ENCODE results near the gene UGT1A7.
"Not testable (repeated sequence)": the region's sequence is repeated elsewhere in the genome, so short reads cannot be mapped to it uniquely, and the experiment has no call there.

The UGT1A7 gene

GRCh38 chr2:233676046-233676445, 5.7 kb upstream of the UGT1A7 start:
- no peak for DNase-seq (ENCODE audit: low read depth, low spot score)
- no peak overlapping the region for H3K4me3 ChIP-seq (ENCODE audit: low read length)

DNA sequence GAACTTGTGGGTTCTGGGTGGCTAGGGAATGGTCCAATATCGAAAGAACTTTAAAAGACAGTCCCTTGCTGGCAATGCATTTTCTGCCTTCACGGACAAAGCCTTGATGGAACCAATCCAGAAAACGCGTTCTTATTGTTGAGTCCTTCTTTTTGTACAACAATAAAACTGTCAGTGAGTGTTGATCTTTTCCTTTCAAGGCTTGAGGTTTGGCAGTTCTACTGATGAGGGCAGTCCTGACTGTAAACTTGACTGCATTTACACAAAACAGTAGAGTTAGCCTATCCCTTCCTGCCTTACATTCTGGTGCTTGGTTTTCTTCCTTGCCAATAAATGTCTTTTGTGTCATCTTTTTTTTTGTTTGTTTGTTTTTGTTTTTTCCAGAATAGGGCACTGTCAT, 2.5 kb upstream of the UGT1A7 start:
- DNase-seq (ENCODE audit: low read depth, low spot score), result no peak
- no peak overlapping the region for H3K4me3 ChIP-seq (ENCODE audit: low read length)

DNA sequence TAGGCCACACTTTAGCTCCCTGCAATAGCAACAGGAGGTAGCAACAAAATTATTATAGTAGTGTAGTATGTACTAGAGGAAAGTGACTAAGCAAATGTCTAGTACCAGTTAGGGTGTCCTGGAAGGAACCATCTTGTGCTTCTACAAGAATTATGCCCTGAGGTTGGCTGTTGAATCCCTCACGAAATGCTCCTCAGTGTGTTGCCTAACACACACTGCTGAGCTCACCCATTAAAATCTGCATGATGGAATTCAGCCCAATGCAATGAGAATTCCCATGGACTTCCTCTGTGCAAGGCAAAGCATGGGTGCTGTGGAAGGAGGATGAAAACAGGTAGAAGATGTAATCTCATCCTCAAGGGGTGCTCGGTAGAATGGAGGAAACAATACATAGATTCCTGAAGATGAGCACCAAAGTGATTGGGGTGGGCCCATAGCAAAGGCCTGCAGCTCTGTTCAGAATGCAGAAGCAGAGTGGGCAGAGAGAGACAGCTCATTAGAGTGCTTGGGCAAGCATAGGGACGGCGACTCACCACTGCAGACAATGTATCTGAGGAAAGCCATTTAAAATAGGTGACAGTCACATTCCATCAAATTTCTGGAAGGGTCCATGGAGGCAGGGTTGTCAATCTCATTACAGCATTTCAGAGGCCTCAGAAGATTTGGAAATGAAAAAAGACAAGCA, 1.2 kb upstream of the UGT1A7 start:
- H3K4me3 ChIP-seq (ENCODE audit: low read length), result no peak overlapping the region
- DNase-seq (ENCODE audit: low read depth, low spot score), result no peak

DNA sequence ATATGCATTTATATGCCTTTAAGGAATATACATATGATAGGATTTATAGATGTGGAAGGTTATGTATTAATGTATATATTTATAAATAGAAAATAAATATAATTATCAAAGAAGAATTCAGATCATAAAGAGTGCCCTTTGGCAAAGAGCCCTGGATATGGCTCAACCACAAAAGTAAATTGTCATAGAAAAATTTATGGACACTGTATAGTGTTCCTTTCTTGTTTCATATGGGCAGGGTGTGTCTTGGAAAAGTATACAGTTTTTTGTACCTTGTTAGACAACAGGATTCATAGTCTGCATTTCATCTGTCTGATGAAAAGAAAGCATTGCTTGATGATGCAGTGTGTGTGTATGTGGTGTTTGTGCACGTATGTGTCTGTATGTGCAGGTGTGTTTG, 2.9 kb downstream of the UGT1A7 start:
- no peak for DNase-seq (ENCODE audit: low read depth, low spot score)
- no peak overlapping the region for H3K4me3 ChIP-seq (ENCODE audit: low read length)

- DNase-seq (ENCODE audit: low read depth, low spot score), result no peak
- no peak overlapping the region for H3K4me3 ChIP-seq (ENCODE audit: low read length)
Measured at GRCh38 chr2:233686928-233687327, 5.2 kb downstream of the UGT1A7 start.

DNA sequence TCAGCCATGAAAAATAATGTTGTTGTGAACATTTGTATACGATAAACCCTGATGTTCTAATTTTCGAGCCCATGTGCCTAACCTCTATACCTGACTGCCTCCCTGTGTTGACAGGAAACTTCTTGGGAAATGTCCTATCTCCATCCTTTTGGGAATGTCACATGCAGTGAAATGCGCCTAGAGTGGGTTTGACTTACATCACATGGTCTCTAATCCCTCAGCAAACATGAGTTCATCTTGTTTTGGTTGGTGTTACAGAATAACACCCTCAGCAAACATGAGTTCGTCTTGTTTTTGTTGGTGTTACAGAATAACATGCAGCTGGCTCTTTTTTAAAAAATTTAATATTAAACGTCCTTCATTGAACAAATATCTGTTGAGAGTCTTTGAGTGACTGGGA, 6.6 kb downstream of the UGT1A7 start:
- H3K4me3 ChIP-seq (ENCODE audit: low read length), result no peak overlapping the region
- no peak for DNase-seq (ENCODE audit: low read depth, low spot score)

DNA sequence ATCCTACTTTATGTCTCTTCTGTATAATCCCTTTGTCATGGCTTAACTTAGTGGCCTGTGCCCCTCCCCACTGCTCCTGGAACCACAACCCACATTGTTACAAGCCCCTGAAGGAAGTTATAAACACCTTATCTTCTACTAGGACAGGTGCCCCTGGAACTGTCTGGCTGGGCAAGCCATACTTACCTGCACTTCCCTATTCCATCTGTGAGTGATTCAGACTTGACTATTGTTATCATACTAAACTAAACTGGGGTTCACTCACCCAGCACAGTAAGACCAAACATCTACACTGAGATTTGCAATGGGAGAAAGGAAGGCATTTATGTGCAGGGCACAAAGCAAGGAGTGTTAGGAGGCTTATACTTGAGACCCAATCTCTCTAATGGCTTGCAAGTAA, 7.3 kb downstream of the UGT1A7 start:
- no peak for DNase-seq (ENCODE audit: low read depth, low spot score)
- H3K4me3 ChIP-seq (ENCODE audit: low read length), result no peak overlapping the region

GRCh38 chr2:233689501-233689900, 7.8 kb downstream of the UGT1A7 start:
- no peak for DNase-seq (ENCODE audit: low read depth, low spot score)
- no peak overlapping the region for H3K4me3 ChIP-seq (ENCODE audit: low read length)

DNA sequence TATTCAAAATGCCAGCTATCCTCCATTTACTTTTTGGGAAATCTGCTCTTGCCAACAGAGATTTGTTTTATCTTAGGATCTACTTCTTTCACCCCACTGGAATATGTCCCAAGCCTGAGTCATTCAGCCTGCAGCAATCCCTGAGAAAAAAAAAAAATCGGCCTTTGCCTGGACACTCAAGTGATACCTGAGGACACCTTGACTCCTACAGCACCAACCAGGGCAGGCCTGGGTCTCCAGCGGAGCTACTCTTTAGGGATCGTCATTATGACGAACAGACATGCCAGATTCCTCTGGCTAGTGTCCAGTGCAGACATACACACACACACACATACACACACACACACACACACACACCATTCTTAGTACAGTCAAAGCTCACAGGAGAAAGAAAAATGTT, 8.7 kb downstream of the UGT1A7 start:
- H3K4me3 ChIP-seq (ENCODE audit: low read length), result no peak overlapping the region
- DNase-seq (ENCODE audit: low read depth, low spot score), result no peak

DNA sequence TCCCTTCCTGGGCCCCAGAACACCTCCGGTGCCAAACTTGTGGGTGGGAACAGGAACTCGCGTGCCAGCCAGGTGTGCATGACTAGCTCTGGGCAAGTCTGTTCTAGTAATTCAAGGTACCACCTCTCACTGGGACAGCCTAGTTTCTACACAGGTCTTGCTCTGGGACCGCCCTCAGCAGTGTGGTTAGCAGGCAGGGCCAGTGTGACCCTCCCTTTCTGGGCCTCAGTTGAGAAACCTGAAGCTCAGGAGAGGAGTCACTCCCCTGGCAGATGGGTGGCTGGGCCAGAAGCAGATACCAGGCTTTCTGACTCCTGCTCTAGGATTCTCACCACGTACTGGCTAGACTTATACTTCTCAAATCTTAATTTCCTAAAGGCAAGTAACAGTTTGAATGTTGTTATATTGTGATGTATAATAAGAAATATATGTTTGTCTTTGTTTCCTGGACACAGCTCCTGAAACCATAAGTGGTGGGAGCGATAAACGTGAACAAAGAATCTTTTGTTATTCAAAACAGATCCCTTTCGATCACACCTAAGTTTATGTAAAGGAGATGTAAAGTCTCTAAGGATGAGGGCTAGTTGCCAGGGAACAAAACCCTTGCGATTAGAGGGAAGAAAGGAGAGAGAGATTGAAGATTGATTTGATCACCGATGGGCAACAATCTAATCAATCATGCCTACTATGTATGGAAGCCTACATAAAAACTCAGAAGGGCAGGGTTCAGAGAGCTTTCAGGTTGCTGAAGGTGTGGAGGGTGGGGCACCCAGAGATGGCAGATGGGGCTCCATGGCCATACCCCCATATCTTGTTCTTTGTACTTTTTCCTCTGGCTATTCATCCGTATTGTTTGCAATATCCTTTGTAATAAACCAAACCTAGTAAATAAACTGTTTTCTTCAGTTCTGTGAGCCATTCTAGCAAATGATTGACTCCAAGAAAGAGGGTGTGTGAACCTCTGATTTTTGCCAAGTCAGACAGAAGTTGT, 10.0 kb downstream of the UGT1A7 start:
- H3K4me3 ChIP-seq (ENCODE audit: low read length), result no peak overlapping the region
- no peak for DNase-seq (ENCODE audit: low read depth, low spot score)

GRCh38 chr2:233692648-233693047, 10.9 kb downstream of the UGT1A7 start, which contains the start of gene UGT1A6:
Gene UGT1A6, plus strand, starts transcription at chr2:233692890. Its CDS starts 115 bp downstream, at chr2:233693005.
- DNase-seq (ENCODE audit: low read depth, low spot score), result no peak
- H3K4me3 ChIP-seq (ENCODE audit: low read length), result no peak within 1 kb of the TSS

GRCh38 chr2:233693963-233694362, 12.3 kb downstream of the UGT1A7 start:
- H3K4me3 ChIP-seq (ENCODE audit: low read length), result no peak overlapping the region
- DNase-seq (ENCODE audit: low read depth, low spot score), result no peak

GRCh38 chr2:233698740-233699139, 17.0 kb downstream of the UGT1A7 start:
- DNase-seq (ENCODE audit: low read depth, low spot score), result no peak

GRCh38 chr2:233699424-233700027, 17.8 kb downstream of the UGT1A7 start:
- H3K4me3 ChIP-seq (ENCODE audit: low read length), result no peak overlapping the region
- no peak for DNase-seq (ENCODE audit: low read depth, low spot score)

More at GRCh38 chr2:233698740-233699139, 17.0 kb downstream of the UGT1A7 start:
- no peak overlapping the region for H3K4me3 ChIP-seq (ENCODE audit: low read length)

DNA sequence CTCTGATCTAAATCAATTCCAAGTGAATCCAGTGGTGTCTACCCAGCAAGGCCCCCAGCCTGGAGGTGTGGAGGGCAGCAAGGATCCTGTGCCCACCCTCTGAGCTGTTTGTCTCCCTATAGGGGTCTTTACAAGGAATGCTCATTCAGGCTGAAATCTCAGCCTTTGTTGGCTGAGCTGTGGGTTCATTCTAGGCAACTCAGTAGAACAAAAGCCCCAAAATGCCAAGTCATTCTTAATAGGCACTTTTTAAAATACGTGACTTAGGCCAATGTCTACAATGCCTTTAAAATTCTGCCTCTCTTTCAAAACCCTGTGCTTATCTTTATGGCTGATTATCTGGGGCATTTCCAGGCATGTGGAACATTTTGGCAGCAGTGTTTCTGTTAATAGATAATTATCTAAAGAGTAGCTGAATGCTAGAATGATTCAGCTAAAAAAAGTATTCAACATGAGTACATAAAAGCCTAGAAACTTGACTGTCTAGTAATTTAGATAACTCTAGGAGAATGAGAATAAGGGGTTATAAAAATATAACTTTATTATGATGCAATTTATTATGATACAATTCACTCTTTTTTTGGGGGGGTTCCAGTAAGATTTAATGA, 18.4 kb downstream of the UGT1A7 start:
- no peak for DNase-seq (ENCODE audit: low read depth, low spot score)

DNA sequence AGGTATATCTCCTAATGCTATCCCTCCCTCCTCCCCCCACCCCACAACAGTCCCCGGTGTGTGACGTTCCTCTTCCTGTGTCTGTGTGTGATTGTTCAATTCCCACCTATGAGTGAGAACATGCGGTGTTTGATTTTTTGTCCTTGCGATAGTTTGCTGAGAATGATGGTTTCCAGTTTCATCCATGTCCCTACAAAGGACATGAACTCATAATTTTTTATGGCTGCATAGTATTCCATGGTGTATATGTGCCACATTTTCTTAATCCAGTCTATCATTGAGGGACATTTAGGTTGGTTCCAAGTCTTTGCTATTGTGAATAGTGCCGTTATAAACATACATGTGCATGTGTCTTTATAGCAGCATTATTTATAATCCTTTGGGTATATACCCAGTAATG, 19.1 kb downstream of the UGT1A7 start:
- DNase-seq (ENCODE audit: low read depth, low spot score); H3K4me3 ChIP-seq (ENCODE audit: low read length): not testable (repeated sequence)

More for the DNA sequence above, 18.4 kb downstream of the UGT1A7 start:
- H3K4me3 ChIP-seq (ENCODE audit: low read length), result no peak overlapping the region

GRCh38 chr2:233702238-233702637, 20.5 kb downstream of the UGT1A7 start:
- DNase-seq (ENCODE audit: low read depth, low spot score), result no peak
- no peak overlapping the region for H3K4me3 ChIP-seq (ENCODE audit: low read length)

DNA sequence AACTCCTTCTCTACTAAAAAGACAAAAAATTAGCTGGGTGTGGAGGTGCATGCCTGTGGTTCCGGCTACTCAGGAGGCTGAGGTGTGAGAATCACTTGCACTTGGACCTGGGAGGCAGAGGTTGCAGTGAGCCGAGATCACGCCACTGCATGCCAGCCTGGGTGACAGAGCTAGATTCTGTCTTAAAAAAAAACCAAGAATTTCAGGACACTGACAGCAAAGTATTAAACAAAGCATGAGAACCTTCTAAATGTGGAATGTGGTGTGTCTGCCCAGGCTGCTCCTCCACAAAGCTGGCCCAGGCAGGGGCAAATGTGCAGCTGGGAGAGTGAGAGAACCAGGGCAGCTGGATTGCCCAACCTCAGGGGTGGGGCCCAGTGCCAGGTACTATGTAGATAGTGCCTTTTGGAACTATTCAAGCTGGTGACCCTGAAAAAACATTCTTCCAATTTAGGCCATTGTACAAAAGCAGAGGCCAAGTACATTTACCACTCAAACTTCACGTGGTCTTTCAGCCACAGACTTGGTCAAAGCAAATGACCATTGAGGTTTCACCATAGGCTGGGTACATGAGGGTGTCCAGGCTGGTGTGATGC, 24.3 kb downstream of the UGT1A7 start:
- no peak overlapping the region for H3K4me3 ChIP-seq (ENCODE audit: low read length)
- DNase-seq (ENCODE audit: low read depth, low spot score), result no peak

- no peak for DNase-seq (ENCODE audit: low read depth, low spot score)
- no peak overlapping the region for H3K4me3 ChIP-seq (ENCODE audit: low read length)
Measured at GRCh38 chr2:233706720-233707119, 25.0 kb downstream of the UGT1A7 start.

Data from Jurkat, Clone E6-1 (cell line).